RWPE1 (cell line): ENCODE data around the gene IFITM10.

Source experiments
- CTCF ChIA-PET: fragments of 350-600 bp; sonication (Branson Sonifier 250); formaldehyde crosslinking; extraction: SDS; loops from one replicate; lab custom pipeline; 2021; lab: Yijun Ruan, JAX
- POLR2A ChIA-PET: fragments of 400-600 bp; formaldehyde crosslinking; extraction: SDS; loops from one replicate; lab custom pipeline; 2020; ENCODE audit warnings: antibody characterized with exemption; ENCODE audit not compliant: low non-redundant PET; lab: Yijun Ruan, JAX
- DNase-seq: peaks from one replicate; pipeline ENCODE4 v3.0.0; 2012; ENCODE audit warnings: low spot score
- H3K27ac ChIP-seq: fragments of 450-650 bp; 2 replicates; pipeline ENCODE4 v1.5.1; 2017
- TF ChIP-seq, protein P1 (sequence below): fragments of 450-650 bp; conservative IDR thresholded peaks from 2 replicates; pipeline ENCODE4 v1.5.1; 2017; ENCODE audit warnings: low read depth, mild to moderate bottlenecking

The IFITM10 gene

DNA sequence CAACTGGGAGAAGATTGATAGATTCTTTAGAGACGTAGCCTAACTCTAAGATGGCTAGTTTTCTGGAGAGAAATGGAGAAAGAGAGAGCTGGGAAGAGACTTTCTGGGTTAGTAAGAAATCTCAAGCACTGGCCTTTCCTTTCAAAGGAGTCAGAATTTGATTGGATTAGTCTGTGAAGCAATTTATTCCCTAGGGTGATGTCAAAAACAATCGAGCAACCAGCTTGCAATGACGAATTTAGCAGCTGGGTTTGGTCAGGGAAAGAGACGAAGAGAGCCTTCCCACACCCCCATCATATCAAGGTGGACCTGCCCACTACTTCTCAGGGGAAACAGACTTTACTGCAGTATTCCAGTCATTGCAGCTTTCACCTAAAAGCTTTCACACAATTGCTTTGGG, 42.6 kb downstream of the IFITM10 start:
- H3K27ac ChIP-seq, result no peak overlapping the region
- CTCF ChIA-PET, result no interaction called here
- TF ChIP-seq, protein P1, sequence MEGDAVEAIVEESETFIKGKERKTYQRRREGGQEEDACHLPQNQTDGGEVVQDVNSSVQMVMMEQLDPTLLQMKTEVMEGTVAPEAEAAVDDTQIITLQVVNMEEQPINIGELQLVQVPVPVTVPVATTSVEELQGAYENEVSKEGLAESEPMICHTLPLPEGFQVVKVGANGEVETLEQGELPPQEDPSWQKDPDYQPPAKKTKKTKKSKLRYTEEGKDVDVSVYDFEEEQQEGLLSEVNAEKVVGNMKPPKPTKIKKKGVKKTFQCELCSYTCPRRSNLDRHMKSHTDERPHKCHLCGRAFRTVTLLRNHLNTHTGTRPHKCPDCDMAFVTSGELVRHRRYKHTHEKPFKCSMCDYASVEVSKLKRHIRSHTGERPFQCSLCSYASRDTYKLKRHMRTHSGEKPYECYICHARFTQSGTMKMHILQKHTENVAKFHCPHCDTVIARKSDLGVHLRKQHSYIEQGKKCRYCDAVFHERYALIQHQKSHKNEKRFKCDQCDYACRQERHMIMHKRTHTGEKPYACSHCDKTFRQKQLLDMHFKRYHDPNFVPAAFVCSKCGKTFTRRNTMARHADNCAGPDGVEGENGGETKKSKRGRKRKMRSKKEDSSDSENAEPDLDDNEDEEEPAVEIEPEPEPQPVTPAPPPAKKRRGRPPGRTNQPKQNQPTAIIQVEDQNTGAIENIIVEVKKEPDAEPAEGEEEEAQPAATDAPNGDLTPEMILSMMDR, result no peak
- POLR2A ChIA-PET, result no interaction called here
- no peak for DNase-seq

GRCh38 chr11:1706634-1707400, 43.6 kb downstream of the IFITM10 start:
- DNase-seq, result no peak
- CTCF ChIA-PET, result no interaction called here
- POLR2A ChIA-PET, result no interaction called here
- no peak overlapping the region for H3K27ac ChIP-seq
- TF ChIP-seq, protein P1, result no peak

- ChIA-PET CTCF (interaction anchor here (0.8 to 1.0 kb wide), 2 partner anchors 12 to 248 kb away, joined by 3 read pairs; no protein-coding TSS in a partner anchor), POLR2A (no interaction called here)
- H3K27ac ChIP-seq, result no peak overlapping the region
- TF ChIP-seq, protein P1, result no peak
- no peak for DNase-seq
These were observed 45.0 kb downstream of the IFITM10 start for GRCh38 chr11:1705126-1706052.

- ChIA-PET CTCF (no interaction called here), POLR2A (no interaction called here)
- H3K27ac ChIP-seq, result no peak overlapping the region
- TF ChIP-seq, protein P1, result no peak
- DNase-seq, result no peak
These were observed 47.2 kb downstream of the IFITM10 start for GRCh38 chr11:1703146-1703545.

- TF ChIP-seq, protein P1, result no peak
- no peak overlapping the region for H3K27ac ChIP-seq
- no peak for DNase-seq
- CTCF ChIA-PET, result no interaction called here
- POLR2A ChIA-PET, result no interaction called here
These were observed 47.9 kb downstream of the IFITM10 start for GRCh38 chr11:1702506-1702905.

- CTCF ChIA-PET, result interaction anchor here (0.6 kb wide), 2 partner anchors 233 to 337 kb away, joined by 3 read pairs; no protein-coding TSS in a partner anchor
- POLR2A ChIA-PET, result no interaction called here
- no peak overlapping the region for H3K27ac ChIP-seq
- TF ChIP-seq, protein P1, result no peak
- no peak for DNase-seq
These were observed 49.1 kb downstream of the IFITM10 start for GRCh38 chr11:1701091-1701807.
